SH-SY5Y (cell line): ENCODE measurements around the gene LGI2.

Source experiments
- GATA2 ChIP-seq: IDR thresholded peaks from 2 replicates; pipeline ENCODE4 v1.6.1; 2011; ENCODE audit warnings: mild to moderate bottlenecking, low read depth, low read length
- GATA3 ChIP-seq: IDR thresholded peaks from 2 replicates; pipeline ENCODE4 v1.6.1; 2011; ENCODE audit warnings: low read depth, mild to moderate bottlenecking, low read length, moderate library complexity

DNA sequence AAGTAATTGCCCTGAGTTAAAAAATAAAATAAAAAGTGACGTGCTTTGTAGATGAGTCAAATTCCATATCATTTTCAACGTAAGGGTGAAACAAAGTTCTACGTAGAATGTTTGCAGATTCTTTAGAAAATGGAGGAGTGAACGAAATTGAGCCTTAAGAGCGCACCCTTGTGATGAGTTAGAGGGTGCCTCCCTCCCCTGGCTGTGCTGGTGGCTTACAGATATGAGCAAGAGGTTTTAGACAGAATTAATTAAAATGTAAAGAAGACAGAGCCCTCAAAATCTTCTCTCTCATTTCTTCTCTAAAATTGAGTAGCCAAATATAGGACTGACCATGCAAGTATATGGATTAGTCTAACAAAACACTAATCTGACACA, 30.2 kb upstream of the LGI2 start:
- TF ChIP-seq GATA2 (no peak), GATA3 (no peak)
